Measurements from ENCODE around the gene MACROD2.

The MACROD2 gene

GRCh38 chr20:14064333-14064732 lies 69.0 kb downstream of the MACROD2 start:
- ATAC-seq: no peak

- ATAC-seq: no peak
These were observed 69.6 kb downstream of the MACROD2 start for GRCh38 chr20:14064921-14065320.

- ATAC-seq: no peak
These were observed 70.5 kb downstream of the MACROD2 start for GRCh38 chr20:14065774-14066173.

GRCh38 chr20:14067603-14068002 lies 72.3 kb downstream of the MACROD2 start:
- ATAC-seq: no peak

- no peak for ATAC-seq
These were observed 74.5 kb downstream of the MACROD2 start for GRCh38 chr20:14069796-14070195.

GRCh38 chr20:14093652-14094051 lies 98.3 kb downstream of the MACROD2 start:
- ATAC-seq: no peak

GRCh38 chr20:14098261-14098660 lies 102.9 kb downstream of the MACROD2 start:
- no peak for ATAC-seq

GRCh38 chr20:14113416-14113815 lies 118.1 kb downstream of the MACROD2 start:
- no peak for ATAC-seq

GRCh38 chr20:14114065-14114704 lies 118.9 kb downstream of the MACROD2 start:
- ATAC-seq: no peak

- ATAC-seq: no peak
These were observed 120.7 kb downstream of the MACROD2 start for GRCh38 chr20:14116037-14116436.

GRCh38 chr20:14117768-14118167 lies 122.5 kb downstream of the MACROD2 start:
- no peak for ATAC-seq

GRCh38 chr20:14126856-14127255 lies 131.5 kb downstream of the MACROD2 start:
- ATAC-seq: no peak

- no peak for ATAC-seq
These were observed 132.4 kb downstream of the MACROD2 start for GRCh38 chr20:14127514-14128223.

- ATAC-seq: no peak
These were observed 138.7 kb downstream of the MACROD2 start for GRCh38 chr20:14134004-14134403.

- ATAC-seq: no peak
These were observed 146.9 kb downstream of the MACROD2 start for GRCh38 chr20:14142171-14142570.

- ATAC-seq: no peak
These were observed 147.8 kb downstream of the MACROD2 start for GRCh38 chr20:14142964-14143627.

- no peak for ATAC-seq
These were observed 152.7 kb downstream of the MACROD2 start for GRCh38 chr20:14148042-14148441.

- ATAC-seq: no peak
These were observed 160.0 kb downstream of the MACROD2 start for GRCh38 chr20:14155361-14155760.

GRCh38 chr20:14178528-14178927 lies 183.2 kb downstream of the MACROD2 start:
- ATAC-seq: no peak

GRCh38 chr20:14178952-14179351 lies 183.6 kb downstream of the MACROD2 start:
- ATAC-seq: no peak

GRCh38 chr20:14189794-14190402 lies 194.6 kb downstream of the MACROD2 start:
- ATAC-seq: no peak

GRCh38 chr20:14191559-14191958 lies 196.2 kb downstream of the MACROD2 start:
- ATAC-seq: no peak

- ATAC-seq: no peak
These were observed 198.1 kb downstream of the MACROD2 start for GRCh38 chr20:14193443-14193842.

- ATAC-seq: no peak
These were observed 198.6 kb downstream of the MACROD2 start for GRCh38 chr20:14193885-14194284.

Data from activated CD4-positive, CD25-positive, alpha-beta regulatory T cell treated with anti-CD3 and anti-CD28 coated beads, Interleukin-2, amount 50 U/mL, for 24 hours (primary cell).